Stimulated activated CD4-positive, alpha-beta T cell treated with anti-CD3 and anti-CD28 coated beads, TNF-alpha, amount 100 ng/mL, for 48 hours (primary cell): ENCODE data around the gene TOLLIP.
"Not testable (repeated sequence)": the region's sequence is repeated elsewhere in the genome, so short reads cannot be mapped to it uniquely, and the experiment has no call there.

Source experiments
- DNase-seq, 3 donors: peaks; one replicate each; pipeline ENCODE4 v3.0.0-alpha.2; 2020; ENCODE audit warnings: low read depth in 3 of 3

TOLLIP gene

GRCh38 chr11:1309498-1310317 lies at the start of gene TOLLIP:
TOLLIP (minus strand) TSS chr11:1309632; CDS start chr11:1309498, 134 bp downstream.
- DNase-seq: peak; percentile 92 to 95 (median 93)

GRCh38 chr11:1358931-1359330 lies 49.5 kb upstream of the TOLLIP start:
- not testable (repeated sequence) for DNase-seq

GRCh38 chr11:1358286-1358685 lies 48.9 kb upstream of the TOLLIP start:
- no peak for DNase-seq

DNA sequence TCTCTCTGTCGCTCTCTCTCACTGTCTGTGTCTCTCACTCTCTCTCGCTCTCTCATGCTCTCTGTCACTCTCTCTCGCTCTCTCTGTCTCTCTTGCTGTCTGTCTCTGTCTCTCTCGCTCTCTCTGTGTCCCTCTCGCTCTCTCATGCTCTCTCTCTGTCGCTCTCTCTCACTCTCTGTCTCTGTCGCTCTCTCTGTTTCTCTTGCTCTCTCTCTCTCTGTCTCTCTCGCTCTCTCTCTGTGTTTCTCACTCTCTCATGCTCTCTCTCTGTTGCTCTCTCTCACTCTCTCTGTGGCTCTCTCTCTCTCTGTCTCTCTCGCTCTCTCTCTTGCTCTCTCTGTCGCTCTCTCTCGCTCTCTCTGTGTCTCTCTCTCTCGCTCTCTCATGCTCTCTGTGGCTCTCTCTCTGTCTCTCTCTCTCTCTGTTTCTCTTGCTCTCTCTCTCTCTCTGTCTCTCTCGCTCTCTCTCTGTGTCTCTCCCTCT lies 47.1 kb upstream of the TOLLIP start:
- no peak for DNase-seq

DNA sequence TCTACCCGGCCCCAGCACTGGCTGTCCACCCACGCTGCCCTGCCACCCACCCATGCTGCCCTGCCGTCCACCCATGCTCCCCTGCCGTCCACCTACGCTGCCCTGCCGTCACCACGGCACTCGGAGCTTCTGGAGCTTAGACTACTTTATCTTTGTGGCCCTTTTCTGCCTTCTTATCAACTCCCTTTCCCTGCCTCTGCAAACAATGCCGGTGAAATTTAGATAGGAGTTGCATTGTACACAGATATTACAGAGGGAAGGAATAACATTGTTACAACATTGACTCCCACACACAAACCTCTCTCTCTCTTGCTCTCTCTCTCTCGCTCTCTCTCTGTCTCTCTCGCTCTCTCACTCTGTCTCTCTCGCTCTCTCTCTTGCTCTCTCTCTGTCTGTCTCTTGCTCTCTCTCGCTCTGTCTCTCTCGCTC lies 46.6 kb upstream of the TOLLIP start:
- DNase-seq: no peak

- no peak for DNase-seq
These were observed 44.9 kb upstream of the TOLLIP start for GRCh38 chr11:1354125-1354938.

DNA sequence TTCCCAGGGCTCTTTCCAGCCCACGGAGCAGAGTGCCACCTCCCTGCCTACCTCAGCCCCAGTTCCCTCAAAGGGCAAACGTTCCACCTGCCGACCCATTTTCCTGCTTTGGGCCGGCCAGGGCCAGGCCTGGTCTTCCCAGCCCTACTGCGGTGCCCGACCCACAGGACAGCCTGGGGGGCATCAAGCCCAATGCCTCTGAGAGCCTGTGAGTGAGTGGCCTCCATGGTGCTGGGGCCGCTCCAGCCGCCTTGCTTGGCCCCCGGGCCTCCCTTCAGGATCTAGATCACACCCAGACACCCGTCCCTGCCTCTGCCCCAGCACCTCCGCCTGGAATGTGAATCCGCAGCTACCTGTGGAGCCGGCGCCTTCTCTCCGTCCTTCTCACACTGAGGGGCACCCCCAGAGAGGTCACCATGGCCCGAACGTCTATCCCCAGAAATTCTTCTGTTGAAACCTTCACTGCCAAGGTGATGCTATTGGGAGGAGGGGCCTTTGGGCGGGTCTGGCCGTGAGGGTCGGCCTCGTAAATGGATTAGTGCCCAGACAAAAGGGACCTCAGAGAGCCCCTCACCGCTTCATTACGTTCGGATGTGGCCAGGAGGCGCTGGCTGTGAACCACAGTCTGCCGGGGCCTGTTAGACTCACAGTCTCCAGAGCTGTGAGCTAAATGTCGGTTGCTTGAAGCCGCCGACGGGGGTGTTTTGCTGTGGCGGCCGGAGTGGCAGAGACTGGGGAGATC lies 44.1 kb upstream of the TOLLIP start:
- DNase-seq: no peak

- DNase-seq: no peak
These were observed 43.4 kb upstream of the TOLLIP start for GRCh38 chr11:1352696-1353382.

GRCh38 chr11:1351278-1351937 lies 42.0 kb upstream of the TOLLIP start:
- no peak for DNase-seq

- no peak for DNase-seq
These were observed 40.8 kb upstream of the TOLLIP start for GRCh38 chr11:1350086-1350725.

- DNase-seq: no peak
These were observed 40.1 kb upstream of the TOLLIP start for GRCh38 chr11:1349327-1350041.

DNA sequence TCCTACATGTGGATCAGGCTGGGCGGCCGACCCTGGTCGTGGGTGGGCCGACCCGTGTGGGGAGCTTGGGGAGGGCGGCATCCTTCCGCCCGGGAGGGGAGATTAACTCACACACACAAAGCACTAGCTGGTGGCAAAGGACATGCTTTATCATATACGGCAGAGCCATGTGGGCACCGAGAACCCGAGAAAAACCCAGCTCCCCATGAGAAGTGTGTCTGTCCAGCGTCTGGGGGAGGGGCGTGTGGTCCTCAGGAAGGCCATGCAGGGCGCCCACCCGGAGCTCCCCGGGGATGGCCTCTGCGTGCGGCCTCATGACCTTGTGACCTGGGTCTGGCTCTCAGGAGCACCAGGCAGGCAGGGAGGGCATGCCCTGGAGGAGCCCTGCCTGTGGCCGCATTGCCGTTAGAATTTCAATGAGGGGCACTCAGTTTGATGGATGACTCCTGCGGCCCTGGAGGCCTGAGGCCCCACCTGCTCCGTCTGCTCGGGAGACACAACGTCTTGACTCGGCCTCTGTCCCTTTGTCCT lies 39.4 kb upstream of the TOLLIP start:
- DNase-seq: no peak

- DNase-seq: no peak
These were observed 38.8 kb upstream of the TOLLIP start for GRCh38 chr11:1348146-1348795.

- DNase-seq: not testable (repeated sequence)
These were observed 38.1 kb upstream of the TOLLIP start for GRCh38 chr11:1347411-1347999.

- DNase-seq: no peak
These were observed 37.4 kb upstream of the TOLLIP start for GRCh38 chr11:1346669-1347390.

DNA sequence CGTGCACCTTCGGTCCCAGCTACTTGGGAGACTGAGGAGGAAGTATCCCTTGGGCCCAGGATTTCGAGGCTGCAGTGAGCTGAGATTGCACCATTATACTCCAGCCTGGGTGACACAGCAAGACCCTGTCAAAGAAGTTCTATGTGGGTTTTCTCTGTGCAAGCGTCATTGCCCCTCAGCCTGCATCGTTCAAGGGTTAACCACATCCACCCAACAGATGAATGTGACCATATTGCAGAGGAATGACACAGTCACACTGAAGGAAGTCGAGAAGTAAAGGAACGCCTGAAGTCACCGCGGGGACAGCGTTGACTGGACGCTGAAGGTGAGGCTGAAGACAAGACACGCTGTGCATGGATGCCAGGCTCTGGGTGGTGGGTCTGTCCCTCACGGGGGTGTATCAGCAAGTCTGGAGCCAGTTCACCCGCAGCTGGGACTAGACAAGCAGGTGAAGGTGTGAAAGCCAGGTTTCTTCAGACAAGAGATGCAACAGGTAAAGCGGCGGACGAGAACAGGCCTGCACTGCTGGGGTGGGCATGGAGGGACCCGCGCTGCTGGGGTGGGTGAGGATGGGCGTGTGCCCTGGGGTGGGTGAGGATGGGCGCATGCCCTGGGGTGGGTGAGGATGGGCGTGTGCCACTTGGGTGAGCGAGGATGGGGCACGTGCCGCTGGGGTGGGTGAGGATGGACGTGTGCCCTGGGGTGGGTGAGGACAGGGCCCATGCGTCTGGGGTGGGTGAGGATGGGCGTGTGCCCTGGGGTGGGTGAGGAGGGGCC lies 36.5 kb upstream of the TOLLIP start:
- no peak for DNase-seq

DNA sequence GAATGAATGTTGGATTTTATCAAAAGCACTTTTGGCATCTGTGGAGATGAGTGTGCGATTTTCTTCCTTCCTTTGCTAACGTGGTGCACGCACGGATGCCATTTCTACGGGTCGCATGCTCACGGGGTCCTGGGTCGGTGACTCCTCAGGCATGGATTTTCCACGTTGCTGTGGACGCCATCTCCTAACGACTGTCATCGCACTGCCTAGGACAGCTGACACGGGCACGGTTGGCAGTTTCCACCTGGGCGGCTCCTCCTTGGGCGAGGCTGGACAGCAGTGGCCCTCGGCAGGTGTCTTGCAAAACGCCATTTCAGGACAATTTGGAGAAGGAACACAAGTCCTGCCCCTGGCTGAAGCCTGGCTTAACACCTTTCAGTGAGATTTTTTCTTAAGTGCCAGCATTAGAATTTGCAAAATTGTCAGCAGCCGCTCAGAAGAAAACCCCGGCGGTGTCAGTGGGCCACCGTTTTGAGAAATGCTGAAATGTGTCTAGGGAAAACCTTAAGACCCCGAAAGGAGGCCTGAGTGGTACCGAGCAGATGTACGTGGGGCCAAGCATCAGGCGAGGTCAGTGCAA lies 34.7 kb upstream of the TOLLIP start:
- DNase-seq: no peak
